A673 (cell line): ENCODE results near the gene YBX2. TPM values are rescaled to one million over a fixed set of nuclear protein-coding genes. Genes with fewer than 3 reads are reported as not detected.

Source experiments
- BruUV-seq: library from RNA; stranded (reverse); fragments of 400-500 nt; replicated peaks from 2 replicates; lab custom pipeline; 2021; lab: Mats Ljungman, UMichigan
- CTCF ChIA-PET: fragments of 300-600 bp; sonication (Branson Sonifier 250); formaldehyde crosslinking; loops from one replicate; lab custom pipeline; 2022; ENCODE audit warnings: antibody characterized with exemption; lab: Charles Lee
- POLR2A ChIA-PET: fragments of 300-600 bp; sonication (Branson Sonifier 250); formaldehyde crosslinking; loops from one replicate; lab custom pipeline; 2022; ENCODE audit warnings: antibody characterized with exemption; ENCODE audit not compliant: low non-redundant PET; lab: Charles Lee
- DNase-seq: peaks from one replicate; pipeline ENCODE4 v3.0.0-alpha.2; 2015; ENCODE audit warnings: low spot score
- H3K27ac ChIP-seq: fragments of 200-600 bp; sonication (generic); 2 replicates; pipeline ENCODE4 v1.5.1; 2016; ENCODE audit warnings: mixed run types, low read depth, mild to moderate bottlenecking, mixed read lengths, antibody characterized with exemption, low read length; ENCODE audit not compliant: poor library complexity, severe bottlenecking
- H3K27me3 ChIP-seq: fragments of 200-600 bp; sonication (generic); replicated peaks from 2 replicates; pipeline ENCODE4 v1.6.1; 2017; ENCODE audit warnings: mixed run types, low read depth, mild to moderate bottlenecking, mixed read lengths, antibody characterized with exemption, low read length; ENCODE audit not compliant: insufficient read depth, poor library complexity
- H3K36me3 ChIP-seq: fragments of 200-600 bp; sonication (generic); 2 replicates; pipeline ENCODE4 v1.6.1; 2016; ENCODE audit warnings: mixed run types, mild to moderate bottlenecking, mixed read lengths, antibody characterized with exemption, low read length; ENCODE audit not compliant: insufficient read depth, poor library complexity, severe bottlenecking
- H3K4me1 ChIP-seq: fragments of 200-600 bp; sonication (generic); 2 replicates; pipeline ENCODE4 v1.6.1; 2017; ENCODE audit warnings: mixed run types, mild to moderate bottlenecking, mixed read lengths, antibody characterized with exemption, low read length; ENCODE audit not compliant: insufficient read depth, poor library complexity, severe bottlenecking
- H3K4me3 ChIP-seq: fragments of 200-600 bp; sonication (generic); 2 replicates; pipeline ENCODE4 v1.5.1; 2016; ENCODE audit warnings: low read depth, mixed run types, mild to moderate bottlenecking, mixed read lengths, low read length; ENCODE audit not compliant: poor library complexity, severe bottlenecking
- H3K9me3 ChIP-seq: fragments of 200-600 bp; sonication (generic); 2 replicates; pipeline ENCODE4 v1.6.1; 2016; ENCODE audit warnings: mixed run types, low read depth, mild to moderate bottlenecking, mixed read lengths, antibody characterized with exemption, low read length; ENCODE audit not compliant: poor library complexity, severe bottlenecking
- EZH2 ChIP-seq: fragments of 200-600 bp; sonication (generic); IDR thresholded peaks from 2 replicates; pipeline ENCODE4 v1.6.1; 2017; ENCODE audit warnings: borderline replicate concordance, low read depth, mild to moderate bottlenecking, mixed read lengths, antibody characterized with exemption, low read length; ENCODE audit not compliant: poor library complexity, severe bottlenecking
- intact Hi-C: fragments of 100-400 bp; cut with micrococcal nuclease; formaldehyde crosslinking; loops from one replicate; pipeline ENCODE4 v1.10.0; 2022; ENCODE audit not compliant: unreplicated experiment
- total RNA-seq: library from RNA; stranded (reverse); gene quantifications from 2 replicates; pipeline ENCODE4 v1.2.3, GENCODE V29; 2021
- TF ChIP-seq, protein P1 (sequence below): fragments of 300-800, 200-600 bp; sonication (generic); conservative IDR thresholded peaks from 2 replicates; pipeline ENCODE4 v1.5.1; 2017; ENCODE audit warnings: low read depth, mild to moderate bottlenecking, antibody characterized with exemption, low read length, moderate library complexity, mixed read lengths

The YBX2 gene
- total RNA-seq, 1 experiment from 2014 or later: 0.77 TPM

DNA sequence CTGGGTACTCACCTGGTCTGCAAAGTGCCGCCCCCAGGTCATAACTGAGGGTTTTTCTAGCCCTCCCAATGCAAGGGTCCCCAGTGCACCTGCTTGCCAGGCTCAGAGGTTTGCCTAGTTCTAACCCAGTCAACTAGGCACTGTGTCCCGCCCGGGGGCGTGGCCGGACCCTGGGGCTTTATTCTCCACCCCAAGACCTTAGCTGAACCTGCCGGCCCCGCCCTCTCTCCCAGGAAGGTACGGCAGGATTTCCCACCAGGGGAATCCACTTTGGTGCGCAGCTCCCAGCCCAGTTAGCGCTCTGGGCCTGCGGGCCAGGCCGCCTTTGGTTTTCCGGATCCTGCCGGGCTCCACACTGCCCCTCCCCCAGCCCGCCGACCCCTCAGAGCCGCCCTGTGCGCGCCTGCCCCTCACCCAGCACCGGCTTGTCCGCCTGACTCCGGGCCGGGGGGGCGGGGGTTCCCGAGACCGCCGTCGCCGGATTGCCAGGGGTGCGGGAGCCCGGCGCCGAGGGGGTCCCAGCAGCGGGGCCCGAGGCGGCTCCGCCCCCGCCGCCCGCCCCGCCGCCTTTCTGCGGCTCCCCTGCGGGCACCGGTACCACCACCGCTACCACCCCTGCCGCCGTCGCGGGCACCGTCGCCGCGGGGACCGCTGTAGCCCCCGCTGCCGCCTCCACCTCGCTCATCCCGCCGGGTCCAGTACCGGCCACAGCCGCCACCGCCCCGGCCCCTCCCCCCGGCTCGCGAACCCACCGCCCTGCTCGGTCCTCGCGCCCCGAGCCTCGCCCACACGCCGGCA is 424 bp downstream of the YBX2 start:
- no peaks in the 10 kb centered on the region for H3K36me3 ChIP-seq
- CTCF ChIA-PET: no interaction called here
- H3K4me3 ChIP-seq: peak overlapping the region; percentile 30
- no TSS peak for BruUV-seq
- no peaks in the 10 kb centered on the region for H3K27me3 ChIP-seq
- H3K27ac ChIP-seq: no peak overlapping the region
- POLR2A ChIA-PET: no interaction called here
- H3K9me3 ChIP-seq: no peaks in the 10 kb centered on the region
- intact Hi-C loops: no loop called here
- DNase-seq: no peak
- peaks cover 22% of the 10 kb centered on the region for H3K4me1 ChIP-seq
- TF ChIP-seq, protein P1, sequence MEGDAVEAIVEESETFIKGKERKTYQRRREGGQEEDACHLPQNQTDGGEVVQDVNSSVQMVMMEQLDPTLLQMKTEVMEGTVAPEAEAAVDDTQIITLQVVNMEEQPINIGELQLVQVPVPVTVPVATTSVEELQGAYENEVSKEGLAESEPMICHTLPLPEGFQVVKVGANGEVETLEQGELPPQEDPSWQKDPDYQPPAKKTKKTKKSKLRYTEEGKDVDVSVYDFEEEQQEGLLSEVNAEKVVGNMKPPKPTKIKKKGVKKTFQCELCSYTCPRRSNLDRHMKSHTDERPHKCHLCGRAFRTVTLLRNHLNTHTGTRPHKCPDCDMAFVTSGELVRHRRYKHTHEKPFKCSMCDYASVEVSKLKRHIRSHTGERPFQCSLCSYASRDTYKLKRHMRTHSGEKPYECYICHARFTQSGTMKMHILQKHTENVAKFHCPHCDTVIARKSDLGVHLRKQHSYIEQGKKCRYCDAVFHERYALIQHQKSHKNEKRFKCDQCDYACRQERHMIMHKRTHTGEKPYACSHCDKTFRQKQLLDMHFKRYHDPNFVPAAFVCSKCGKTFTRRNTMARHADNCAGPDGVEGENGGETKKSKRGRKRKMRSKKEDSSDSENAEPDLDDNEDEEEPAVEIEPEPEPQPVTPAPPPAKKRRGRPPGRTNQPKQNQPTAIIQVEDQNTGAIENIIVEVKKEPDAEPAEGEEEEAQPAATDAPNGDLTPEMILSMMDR: no peak
- TF ChIP-seq EZH2: no peak

DNA sequence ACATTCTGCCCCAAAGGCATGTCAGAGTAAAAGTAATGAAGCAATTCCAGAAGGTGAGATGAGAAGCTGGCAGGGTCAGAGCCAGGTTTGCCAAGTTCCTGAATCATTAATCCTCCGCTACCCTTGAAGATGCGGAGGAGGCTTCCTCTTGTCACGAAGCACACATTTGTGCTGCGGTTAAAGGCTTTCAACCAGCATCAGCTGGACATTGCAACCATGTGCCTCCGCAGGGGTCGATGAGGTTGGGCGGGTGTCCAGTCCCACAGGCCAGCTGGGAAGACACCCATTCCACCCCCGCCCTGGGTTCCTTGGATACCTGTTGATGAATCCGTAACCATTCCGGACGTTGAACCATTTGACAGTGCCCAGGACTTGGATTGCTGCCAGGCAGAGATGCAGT is 1.3 kb downstream of the YBX2 start:
- Histone ChIP-seq H3K27ac (no peak overlapping the region), H3K9me3 (no peaks in the 10 kb centered on the region), H3K36me3 (no peaks in the 10 kb centered on the region), H3K4me3 (no peak overlapping the region), H3K27me3 (no peaks in the 10 kb centered on the region), H3K4me1 (peaks cover 22% of the 10 kb centered on the region)
- intact Hi-C loops: no loop called here
- ChIA-PET POLR2A (no interaction called here), CTCF (interaction anchor here (0.6 kb wide), 1 partner anchor 270 kb away, joined by 4 read pairs; no protein-coding TSS in a partner anchor)
- BruUV-seq: no TSS peak
- TF ChIP-seq, protein P1: no peak
- no peak for TF ChIP-seq EZH2
- DNase-seq: no peak

DNA sequence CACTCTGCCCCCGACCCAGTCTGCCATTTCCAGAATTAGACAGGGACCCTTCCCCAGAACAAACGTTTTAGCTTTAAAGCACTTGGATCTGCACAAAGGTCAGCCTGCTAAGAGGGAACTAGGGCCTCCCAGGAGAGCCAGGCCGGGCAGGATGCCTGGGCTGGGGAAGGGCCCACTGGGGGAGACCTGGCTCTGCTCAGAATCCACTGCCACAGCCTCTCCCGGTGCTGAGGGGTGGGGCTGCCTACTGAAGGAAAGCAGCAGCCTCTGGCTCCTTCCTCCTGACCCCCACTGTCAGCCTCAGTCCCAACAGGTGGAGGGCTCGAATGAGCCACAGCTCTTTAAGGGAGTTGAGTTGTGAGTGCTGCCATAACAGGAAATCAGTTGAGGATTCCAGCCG is 1.7 kb downstream of the YBX2 start:
- Histone ChIP-seq H3K4me3 (no peak overlapping the region), H3K36me3 (no peaks in the 10 kb centered on the region), H3K27me3 (no peaks in the 10 kb centered on the region), H3K27ac (no peak overlapping the region), H3K4me1 (peaks cover 22% of the 10 kb centered on the region), H3K9me3 (no peaks in the 10 kb centered on the region)
- ChIA-PET POLR2A (interaction anchor here (0.5 kb wide), 1 partner anchor 11 kb away, joined by 21 read pairs; the partner anchor contains the start of gene SLC2A4), CTCF (interaction anchor here (0.6 kb wide), 1 partner anchor 271 kb away, joined by 4 read pairs; no protein-coding TSS in a partner anchor)
- no TSS peak for BruUV-seq
- intact Hi-C loops: no loop called here
- TF ChIP-seq EZH2: no peak
- TF ChIP-seq, protein P1: no peak
- no peak for DNase-seq
